Coronary artery (tissue), 2 donors: ENCODE data around the gene FEV.
"Not testable (repeated sequence)": the region's sequence is repeated elsewhere in the genome, so short reads cannot be mapped to it uniquely, and the experiment has no call there.

ENCODE experiments used
- DNase-seq: peaks from one replicate; pipeline ENCODE4 v3.0.0-alpha.2; 2017; ENCODE audit warnings: low spot score
- H3K27ac ChIP-seq, 2 donors: fragments of 200-600 bp; sonication (generic); one replicate each; pipeline ENCODE4 v1.5.1; 2016 to 2019
- H3K4me3 ChIP-seq: fragments of 200-600 bp; sonication (generic); 2 replicates; pipeline ENCODE4 v1.5.1; 2016; ENCODE audit warnings: mild to moderate bottlenecking, moderate library complexity
- TF ChIP-seq, protein P1 (sequence below): fragments of 200-600 bp; sonication (generic); IDR thresholded peaks from one replicate; pipeline ENCODE4 v1.5.1; 2019; ENCODE audit warnings: antibody characterized with exemption

The FEV gene

DNA sequence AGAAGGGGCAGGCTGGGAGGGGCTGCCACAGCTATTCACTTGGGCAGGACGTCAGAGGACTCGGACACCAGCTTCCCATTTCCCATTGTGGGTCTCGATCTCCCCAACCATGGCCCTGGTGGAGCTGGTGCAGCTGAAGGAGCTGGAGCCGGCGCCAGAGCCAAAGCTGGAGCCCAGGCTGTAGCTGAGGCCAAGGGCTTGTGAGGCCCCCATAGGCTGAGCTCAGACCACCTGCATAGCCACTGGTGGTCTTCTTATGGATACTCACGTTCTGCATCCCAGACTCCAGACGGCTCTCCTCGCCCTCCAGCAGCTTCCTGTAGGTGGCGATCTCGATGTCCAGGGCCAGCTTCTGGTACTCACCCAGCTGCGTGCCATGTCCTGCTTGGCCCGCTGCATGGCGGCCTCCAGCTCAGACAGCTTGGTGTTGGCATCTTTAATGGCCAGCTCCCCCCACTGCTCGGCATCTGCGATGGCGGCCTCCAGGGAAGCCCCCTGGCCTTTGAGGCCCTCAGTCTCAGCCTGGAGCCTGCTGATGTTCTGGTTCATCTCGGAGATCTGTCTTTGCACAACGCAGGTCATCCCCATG, 31.5 kb downstream of the FEV start:
- Histone ChIP-seq H3K4me3 (no peak overlapping the region), H3K27ac (no peak overlapping the region)
- TF ChIP-seq, protein P1, sequence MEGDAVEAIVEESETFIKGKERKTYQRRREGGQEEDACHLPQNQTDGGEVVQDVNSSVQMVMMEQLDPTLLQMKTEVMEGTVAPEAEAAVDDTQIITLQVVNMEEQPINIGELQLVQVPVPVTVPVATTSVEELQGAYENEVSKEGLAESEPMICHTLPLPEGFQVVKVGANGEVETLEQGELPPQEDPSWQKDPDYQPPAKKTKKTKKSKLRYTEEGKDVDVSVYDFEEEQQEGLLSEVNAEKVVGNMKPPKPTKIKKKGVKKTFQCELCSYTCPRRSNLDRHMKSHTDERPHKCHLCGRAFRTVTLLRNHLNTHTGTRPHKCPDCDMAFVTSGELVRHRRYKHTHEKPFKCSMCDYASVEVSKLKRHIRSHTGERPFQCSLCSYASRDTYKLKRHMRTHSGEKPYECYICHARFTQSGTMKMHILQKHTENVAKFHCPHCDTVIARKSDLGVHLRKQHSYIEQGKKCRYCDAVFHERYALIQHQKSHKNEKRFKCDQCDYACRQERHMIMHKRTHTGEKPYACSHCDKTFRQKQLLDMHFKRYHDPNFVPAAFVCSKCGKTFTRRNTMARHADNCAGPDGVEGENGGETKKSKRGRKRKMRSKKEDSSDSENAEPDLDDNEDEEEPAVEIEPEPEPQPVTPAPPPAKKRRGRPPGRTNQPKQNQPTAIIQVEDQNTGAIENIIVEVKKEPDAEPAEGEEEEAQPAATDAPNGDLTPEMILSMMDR, result no peak
- DNase-seq, result no peak

DNA sequence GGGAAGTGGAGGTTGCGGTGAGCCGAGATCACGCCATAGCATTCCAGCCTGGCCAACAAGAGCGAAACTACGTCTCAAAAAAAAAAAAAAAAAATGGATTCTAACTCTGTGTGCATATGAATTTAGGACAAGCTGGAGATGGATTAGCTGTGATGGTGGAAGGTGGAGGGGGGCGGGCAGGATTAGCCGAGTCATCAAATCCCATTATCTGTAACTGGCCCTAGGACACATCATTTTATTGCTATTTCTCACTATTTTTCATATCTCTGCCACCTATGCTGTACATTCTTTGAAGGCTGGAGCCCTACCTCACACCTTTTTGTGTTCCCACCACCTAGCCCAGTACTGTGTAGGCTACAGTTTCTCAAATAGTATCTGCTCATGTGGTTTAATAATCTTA, 32.8 kb downstream of the FEV start:
- no peak overlapping the region for H3K4me3 ChIP-seq
- DNase-seq, result no peak
- no peak overlapping the region for H3K27ac ChIP-seq
- TF ChIP-seq, protein P1, result no peak

DNA sequence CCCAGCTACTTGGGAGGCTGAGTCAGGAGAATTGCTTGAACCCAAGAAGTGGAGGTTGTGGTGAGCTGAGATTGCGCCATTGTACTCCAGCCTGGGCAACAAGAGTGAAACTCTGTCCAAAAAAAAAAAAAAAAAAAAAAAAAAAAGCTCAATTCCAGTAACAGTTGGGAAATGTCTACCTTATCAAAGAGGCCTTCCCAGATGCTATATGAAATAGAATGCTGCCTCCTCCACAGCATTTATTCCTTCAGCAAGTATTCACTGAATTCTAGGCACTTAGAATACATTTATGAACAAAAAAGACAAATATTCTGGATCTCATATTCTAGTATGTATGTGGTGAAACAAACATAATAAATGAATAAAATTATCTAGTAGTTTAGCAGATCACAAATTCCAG, 38.4 kb downstream of the FEV start:
- Histone ChIP-seq H3K4me3 (no peak overlapping the region), H3K27ac (no peak overlapping the region)
- DNase-seq, result no peak
- TF ChIP-seq, protein P1, result no peak

DNA sequence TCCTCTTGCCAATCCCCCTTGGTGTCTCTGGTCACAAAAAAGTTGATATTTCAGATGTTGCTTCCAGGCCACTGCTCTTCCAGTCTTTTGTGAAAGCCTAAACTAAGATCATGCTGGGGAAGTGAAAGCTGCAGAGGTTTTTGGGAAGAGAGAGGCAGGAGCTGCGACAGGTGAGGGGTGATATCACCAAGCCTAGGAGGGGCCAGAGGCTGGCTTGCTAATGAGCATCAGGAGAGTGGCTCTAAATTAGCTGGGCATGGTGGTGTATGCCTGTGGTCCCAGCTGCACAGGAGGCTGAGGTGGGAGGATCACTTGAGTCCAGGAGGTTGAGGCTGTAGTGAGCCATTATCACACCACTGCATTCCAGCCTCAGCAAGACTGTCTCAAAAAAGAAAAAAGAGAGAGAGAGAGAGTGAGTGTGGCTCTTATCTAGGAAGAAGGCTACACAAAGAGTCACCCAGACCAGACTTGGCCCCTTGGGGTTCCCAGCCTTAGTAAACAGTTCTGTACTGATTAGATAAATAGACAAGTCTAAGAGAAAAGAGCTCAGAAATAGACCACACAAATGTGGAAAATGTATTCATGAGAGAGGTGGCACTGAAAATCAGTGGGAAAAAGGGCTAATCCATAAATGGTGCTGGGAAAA, 40.1 kb downstream of the FEV start:
- H3K4me3 ChIP-seq, result no peak overlapping the region
- TF ChIP-seq, protein P1, result no peak
- no peak for DNase-seq
- no peak overlapping the region for H3K27ac ChIP-seq

DNA sequence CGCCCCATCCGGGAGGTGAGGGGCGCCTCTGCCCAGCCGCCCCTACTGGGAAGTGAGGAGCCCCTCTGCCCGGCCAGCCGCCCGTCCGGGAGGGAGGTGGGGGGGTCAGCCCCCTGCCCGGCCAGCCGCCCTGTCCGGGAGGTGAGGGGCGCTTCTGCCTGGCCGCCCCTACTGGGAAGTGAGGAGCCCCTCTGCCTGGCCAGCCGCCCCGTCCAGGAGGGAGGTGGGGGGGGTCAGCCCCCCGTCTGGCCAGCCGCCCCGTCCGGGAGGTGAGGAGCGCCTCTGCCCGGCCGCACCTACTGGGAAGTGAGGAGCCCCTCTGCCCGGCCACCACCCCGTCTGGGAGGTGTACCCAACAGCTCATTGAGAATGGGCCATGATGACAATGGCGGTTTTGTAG, 53.2 kb downstream of the FEV start:
- DNase-seq, H3K4me3 ChIP-seq, H3K27ac ChIP-seq: not testable (repeated sequence)
